ENCODE measurements around the gene PGK2.
"Not testable (repeated sequence)": the region's sequence is repeated elsewhere in the genome, so short reads cannot be mapped to it uniquely, and the experiment has no call there.

Gene PGK2

DNA sequence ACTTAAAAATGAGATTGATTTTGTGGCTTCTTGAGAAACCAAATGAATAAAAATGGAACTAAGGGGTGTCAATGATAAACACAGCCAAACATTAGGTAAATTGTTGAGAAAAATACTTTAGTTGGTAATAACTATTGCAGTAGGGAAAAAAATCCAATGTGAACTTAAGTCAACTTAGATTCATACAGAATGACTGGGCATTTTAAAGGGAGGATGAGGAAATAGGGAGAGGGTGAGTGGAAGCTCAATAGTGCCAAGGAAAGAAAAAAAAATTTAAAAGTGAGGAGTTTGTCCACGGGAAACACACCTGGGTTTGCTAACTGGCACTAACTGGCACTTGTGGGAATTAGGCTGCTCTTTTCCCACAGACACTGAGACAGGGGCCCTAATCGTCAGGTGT is 26.2 kb upstream of the PGK2 start:
- no peaks in the 10 kb centered on the region for H3K9me3 ChIP-seq (ENCODE audit: control insufficient read depth, low read length)
- TF ChIP-seq CTCF (IDR thresholded peaks at IDR 0.05) = no peak
- H3K36me3 ChIP-seq (ENCODE audit: control insufficient read depth, insufficient read depth, low read length) = peaks cover 2% of the 10 kb centered on the region
- H3K27ac ChIP-seq = no peak overlapping the region
- H3K4me2 ChIP-seq (ENCODE audit: low read length) = no peak overlapping the region
- H3K27me3 ChIP-seq (ENCODE audit: control insufficient read depth, insufficient read depth, low read length) = no peaks in the 10 kb centered on the region
- no peak overlapping the region for H3K4me3 ChIP-seq (ENCODE audit: low read depth, low read length)
- no peak overlapping the region for H2AFZ ChIP-seq
- no peaks in the 10 kb centered on the region for H3K79me2 ChIP-seq
- H3K9ac ChIP-seq = no peak overlapping the region
- no peaks in the 10 kb centered on the region for H3K4me1 ChIP-seq

- Histone ChIP-seq H3K36me3 (ENCODE audit: control insufficient read depth, insufficient read depth, low read length) (peaks cover 2% of the 10 kb centered on the region), H2AFZ (no peak overlapping the region), H3K79me2 (no peaks in the 10 kb centered on the region), H3K4me1 (no peaks in the 10 kb centered on the region), H3K4me3 (ENCODE audit: low read depth, low read length) (no peak overlapping the region), H3K27ac (no peak overlapping the region), H3K27me3 (ENCODE audit: control insufficient read depth, insufficient read depth, low read length) (no peaks in the 10 kb centered on the region), H3K4me2 (ENCODE audit: low read length) (no peak overlapping the region), H3K9ac (no peak overlapping the region), H3K9me3 (ENCODE audit: control insufficient read depth, low read length) (no peaks in the 10 kb centered on the region)
- TF ChIP-seq CTCF (IDR thresholded peaks at IDR 0.05) = no peak
These were observed 19.1 kb upstream of the PGK2 start for GRCh38 chr6:49806145-49806544.

DNA sequence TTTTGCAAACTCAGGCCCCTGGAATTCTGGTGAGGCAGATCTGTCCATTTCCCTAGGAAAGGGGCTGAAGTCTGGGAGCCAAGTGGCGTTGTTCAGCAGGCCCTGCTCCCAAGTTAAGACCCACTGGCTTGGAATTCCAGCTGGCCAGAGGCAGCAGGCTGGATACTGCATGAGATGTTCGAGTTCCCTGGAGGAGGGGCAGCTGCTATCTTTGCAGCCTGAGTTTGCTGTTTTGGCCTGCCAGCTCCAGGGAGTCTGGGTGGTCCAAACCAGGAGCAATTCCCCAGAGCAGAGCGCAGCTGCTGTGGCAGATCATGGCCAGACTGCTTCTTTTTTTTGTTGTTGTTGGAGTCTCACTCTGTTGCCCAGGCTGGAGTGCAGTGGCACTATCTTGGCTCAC is 18.2 kb upstream of the PGK2 start:
- Histone ChIP-seq H3K79me2 (no peaks in the 10 kb centered on the region), H3K27me3 (ENCODE audit: control insufficient read depth, insufficient read depth, low read length) (no peaks in the 10 kb centered on the region), H3K4me2 (ENCODE audit: low read length) (no peak overlapping the region), H3K4me1 (no peaks in the 10 kb centered on the region), H3K36me3 (ENCODE audit: control insufficient read depth, insufficient read depth, low read length) (peaks cover 2% of the 10 kb centered on the region), H3K9me3 (ENCODE audit: control insufficient read depth, low read length) (no peaks in the 10 kb centered on the region), H3K9ac (no peak overlapping the region), H3K27ac (no peak overlapping the region), H2AFZ (no peak overlapping the region), H3K4me3 (ENCODE audit: low read depth, low read length) (no peak overlapping the region)
- TF ChIP-seq CTCF (IDR thresholded peaks at IDR 0.05) = no peak

DNA sequence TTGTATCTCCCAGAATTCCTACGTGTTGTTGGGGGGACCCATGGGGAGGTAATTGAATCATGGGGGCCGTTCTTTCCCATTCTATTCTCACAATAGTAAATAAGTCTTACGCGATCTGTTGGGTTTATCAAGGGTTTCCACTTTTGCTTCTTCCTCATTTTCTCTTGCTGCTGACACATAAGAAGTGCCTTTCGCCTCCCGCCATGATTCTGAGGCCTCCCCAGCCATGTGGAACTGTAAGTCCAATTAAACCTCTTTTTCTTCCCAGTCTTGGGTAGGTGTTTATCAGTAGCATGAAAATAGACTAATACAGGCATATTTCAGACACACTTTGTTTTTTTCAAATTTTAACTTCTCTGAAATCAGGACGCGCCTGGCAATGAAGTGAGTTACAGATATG is 14.4 kb upstream of the PGK2 start:
- Histone ChIP-seq H3K4me3 (ENCODE audit: low read depth, low read length) (no peak overlapping the region), H2AFZ (no peak overlapping the region), H3K36me3 (ENCODE audit: control insufficient read depth, insufficient read depth, low read length) (no peaks in the 10 kb centered on the region), H3K4me2 (ENCODE audit: low read length) (no peak overlapping the region), H3K27me3 (ENCODE audit: control insufficient read depth, insufficient read depth, low read length) (no peaks in the 10 kb centered on the region), H3K4me1 (no peaks in the 10 kb centered on the region), H3K9ac (no peak overlapping the region), H3K79me2 (no peaks in the 10 kb centered on the region), H3K27ac (no peak overlapping the region), H3K9me3 (ENCODE audit: control insufficient read depth, low read length) (no peaks in the 10 kb centered on the region)
- no peak for TF ChIP-seq CTCF (IDR thresholded peaks at IDR 0.05)

DNA sequence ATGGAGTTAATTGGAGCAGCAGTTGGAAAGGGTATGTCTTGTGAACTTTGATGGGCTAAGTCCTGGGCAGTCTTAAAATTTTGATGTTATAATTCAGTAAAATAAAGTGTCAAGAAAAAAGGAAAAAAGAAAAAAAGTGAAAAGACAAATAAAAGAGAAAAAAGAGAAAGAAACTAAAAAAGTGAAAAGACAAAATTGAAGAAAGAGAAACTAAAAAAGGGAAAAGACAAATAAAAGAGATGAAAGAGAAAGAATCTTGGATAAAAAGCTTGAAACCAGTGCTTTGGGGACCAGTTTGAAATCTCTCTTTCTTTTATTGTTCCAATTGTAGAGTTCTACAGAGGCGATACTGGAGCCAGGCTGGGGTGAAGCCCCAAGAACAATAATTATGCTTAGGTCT is 12.0 kb upstream of the PGK2 start:
- H3K4me1 ChIP-seq = no peaks in the 10 kb centered on the region

GRCh38 chr6:49796842-49797455 is 9.9 kb upstream of the PGK2 start:
- H3K79me2 ChIP-seq; H3K27me3 ChIP-seq (ENCODE audit: control insufficient read depth, insufficient read depth, low read length); H2AFZ ChIP-seq; H3K9me3 ChIP-seq (ENCODE audit: control insufficient read depth, low read length); H3K4me3 ChIP-seq (ENCODE audit: low read depth, low read length); H3K27ac ChIP-seq; H3K36me3 ChIP-seq (ENCODE audit: control insufficient read depth, insufficient read depth, low read length); H3K9ac ChIP-seq; H3K4me1 ChIP-seq; H3K4me2 ChIP-seq (ENCODE audit: low read length): not testable (repeated sequence)

More for the DNA sequence above, 12.0 kb upstream of the PGK2 start:
- Histone ChIP-seq H3K27ac (no peak overlapping the region), H3K9me3 (ENCODE audit: control insufficient read depth, low read length) (no peaks in the 10 kb centered on the region), H3K27me3 (ENCODE audit: control insufficient read depth, insufficient read depth, low read length) (no peaks in the 10 kb centered on the region), H2AFZ (no peak overlapping the region), H3K9ac (no peak overlapping the region), H3K36me3 (ENCODE audit: control insufficient read depth, insufficient read depth, low read length) (no peaks in the 10 kb centered on the region), H3K4me2 (ENCODE audit: low read length) (no peak overlapping the region), H3K4me3 (ENCODE audit: low read depth, low read length) (no peak overlapping the region), H3K79me2 (no peaks in the 10 kb centered on the region)
- no peak for TF ChIP-seq CTCF (IDR thresholded peaks at IDR 0.05)

All from parathyroid adenoma (tissue), 2 donors.